PFSK-1 (cell line): Measurements from ENCODE around the gene ZFAND6.

ENCODE experiments used
- FOXP2 ChIP-seq: optimal IDR thresholded peaks from 2 replicates; pipeline ENCODE3; 2011; ENCODE audit warnings: borderline replicate concordance, control low read depth, inconsistent platforms; ENCODE audit not compliant: insufficient read depth; ENCODE audit errors: extremely low read length, extremely low read depth
- POLR2AphosphoS5 ChIP-seq: IDR thresholded peaks from 2 replicates; pipeline ENCODE4 v1.6.1; 2012; ENCODE audit warnings: low read depth, mild to moderate bottlenecking, control low read depth, low read length, moderate library complexity
- TF ChIP-seq, protein P1 (sequence below), 2 experiments: IDR thresholded peaks; 2 replicates each; pipeline versions ENCODE4 v1.6.1 to v1.8.0; 2011 to 2012; ENCODE audit warnings: low read depth in 2 of 2, low read length in 2 of 2, control low read depth in 1 of 2, inconsistent platforms in 1 of 2, mild to moderate bottlenecking in 1 of 2, moderate library complexity in 1 of 2; ENCODE audit not compliant: insufficient read depth in 1 of 2

DNA sequence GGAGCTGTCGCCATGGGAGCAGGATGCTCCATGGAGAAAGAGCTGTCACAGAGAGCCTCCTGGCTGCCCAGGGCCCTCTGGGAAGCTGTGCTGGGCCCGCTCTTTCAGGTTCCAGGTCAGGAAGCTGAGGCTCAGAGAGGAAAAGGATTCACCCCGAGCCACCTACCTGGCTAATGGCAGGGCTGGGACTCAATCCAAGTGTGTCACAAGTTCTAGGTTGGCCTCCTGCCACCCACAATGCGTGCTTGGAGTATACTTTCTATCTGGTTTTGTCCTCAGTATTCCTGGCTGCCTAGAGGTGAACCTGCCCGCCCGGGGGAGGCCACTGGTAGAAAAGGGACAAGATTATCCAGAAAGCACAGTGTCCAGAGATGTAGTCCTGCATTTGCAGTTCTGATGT is 117.0 kb downstream of the ZFAND6 start:
- no peak for TF ChIP-seq FOXP2
- TF ChIP-seq, protein P1, sequence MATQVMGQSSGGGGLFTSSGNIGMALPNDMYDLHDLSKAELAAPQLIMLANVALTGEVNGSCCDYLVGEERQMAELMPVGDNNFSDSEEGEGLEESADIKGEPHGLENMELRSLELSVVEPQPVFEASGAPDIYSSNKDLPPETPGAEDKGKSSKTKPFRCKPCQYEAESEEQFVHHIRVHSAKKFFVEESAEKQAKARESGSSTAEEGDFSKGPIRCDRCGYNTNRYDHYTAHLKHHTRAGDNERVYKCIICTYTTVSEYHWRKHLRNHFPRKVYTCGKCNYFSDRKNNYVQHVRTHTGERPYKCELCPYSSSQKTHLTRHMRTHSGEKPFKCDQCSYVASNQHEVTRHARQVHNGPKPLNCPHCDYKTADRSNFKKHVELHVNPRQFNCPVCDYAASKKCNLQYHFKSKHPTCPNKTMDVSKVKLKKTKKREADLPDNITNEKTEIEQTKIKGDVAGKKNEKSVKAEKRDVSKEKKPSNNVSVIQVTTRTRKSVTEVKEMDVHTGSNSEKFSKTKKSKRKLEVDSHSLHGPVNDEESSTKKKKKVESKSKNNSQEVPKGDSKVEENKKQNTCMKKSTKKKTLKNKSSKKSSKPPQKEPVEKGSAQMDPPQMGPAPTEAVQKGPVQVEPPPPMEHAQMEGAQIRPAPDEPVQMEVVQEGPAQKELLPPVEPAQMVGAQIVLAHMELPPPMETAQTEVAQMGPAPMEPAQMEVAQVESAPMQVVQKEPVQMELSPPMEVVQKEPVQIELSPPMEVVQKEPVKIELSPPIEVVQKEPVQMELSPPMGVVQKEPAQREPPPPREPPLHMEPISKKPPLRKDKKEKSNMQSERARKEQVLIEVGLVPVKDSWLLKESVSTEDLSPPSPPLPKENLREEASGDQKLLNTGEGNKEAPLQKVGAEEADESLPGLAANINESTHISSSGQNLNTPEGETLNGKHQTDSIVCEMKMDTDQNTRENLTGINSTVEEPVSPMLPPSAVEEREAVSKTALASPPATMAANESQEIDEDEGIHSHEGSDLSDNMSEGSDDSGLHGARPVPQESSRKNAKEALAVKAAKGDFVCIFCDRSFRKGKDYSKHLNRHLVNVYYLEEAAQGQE (IDR thresholded peaks at IDR 0.05; ENCODE audit: insufficient read depth in 1 of 2, low read depth in 2 of 2, low read length in 2 of 2): no peak
- TF ChIP-seq POLR2AphosphoS5: no peak
